ENCODE data around the gene DAP.
"Not testable (repeated sequence)": the region's sequence is repeated elsewhere in the genome, so short reads cannot be mapped to it uniquely, and the experiment has no call there.

Gene DAP

DNA sequence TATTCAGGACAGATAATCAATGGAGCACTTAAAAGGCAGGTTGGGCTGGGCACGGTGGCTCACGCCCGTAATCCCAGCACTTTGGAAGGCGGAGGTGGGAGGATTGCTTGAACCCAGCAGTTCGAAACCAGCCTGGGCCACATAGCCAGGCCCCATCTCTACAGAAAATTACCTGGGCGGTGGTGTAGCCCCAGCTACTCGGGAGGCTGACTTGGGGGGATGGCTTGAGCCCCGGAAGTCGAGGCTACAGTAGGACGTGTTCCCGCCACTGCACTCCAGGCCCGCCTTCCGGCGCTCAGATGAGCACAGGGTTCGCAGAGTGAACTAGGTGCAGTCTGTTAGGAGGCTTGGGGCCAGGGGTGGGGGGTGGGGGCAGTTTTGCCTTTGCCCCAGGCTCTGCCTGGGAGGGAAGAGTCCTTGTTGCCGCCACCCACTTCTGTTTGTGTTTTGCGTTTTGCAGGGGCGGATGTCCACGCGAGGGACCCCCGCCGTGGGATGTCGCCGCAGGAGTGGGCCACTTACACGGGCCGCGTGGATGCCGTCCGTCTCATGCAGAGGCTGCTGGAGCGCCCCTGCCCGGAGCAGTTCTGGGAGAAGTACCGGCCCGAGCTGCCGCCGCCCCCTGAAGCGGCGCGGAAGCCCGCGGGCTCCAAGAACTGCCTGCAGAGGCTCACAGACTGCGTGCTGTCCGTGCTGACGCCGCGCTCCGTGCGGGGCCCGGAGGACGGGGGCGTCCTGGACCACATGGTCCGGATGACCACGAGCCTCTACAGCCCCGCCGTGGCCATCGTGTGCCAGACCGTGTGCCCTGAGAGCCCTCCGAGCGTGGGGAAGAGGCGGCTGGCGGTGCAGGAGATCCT, 112.0 kb downstream of the DAP start:
- no peak for DNase-seq

GRCh38 chr5:10647640-10648039, 113.4 kb downstream of the DAP start:
- DNase-seq = no peak

- no peak for DNase-seq
Measured at GRCh38 chr5:10645671-10646070, 115.4 kb downstream of the DAP start.

- DNase-seq = no peak
Measured at GRCh38 chr5:10645146-10645545, 115.9 kb downstream of the DAP start.

GRCh38 chr5:10644192-10644591, 116.8 kb downstream of the DAP start:
- DNase-seq = no peak

- DNase-seq = no peak
Measured at GRCh38 chr5:10642367-10642766, 118.7 kb downstream of the DAP start.

DNA sequence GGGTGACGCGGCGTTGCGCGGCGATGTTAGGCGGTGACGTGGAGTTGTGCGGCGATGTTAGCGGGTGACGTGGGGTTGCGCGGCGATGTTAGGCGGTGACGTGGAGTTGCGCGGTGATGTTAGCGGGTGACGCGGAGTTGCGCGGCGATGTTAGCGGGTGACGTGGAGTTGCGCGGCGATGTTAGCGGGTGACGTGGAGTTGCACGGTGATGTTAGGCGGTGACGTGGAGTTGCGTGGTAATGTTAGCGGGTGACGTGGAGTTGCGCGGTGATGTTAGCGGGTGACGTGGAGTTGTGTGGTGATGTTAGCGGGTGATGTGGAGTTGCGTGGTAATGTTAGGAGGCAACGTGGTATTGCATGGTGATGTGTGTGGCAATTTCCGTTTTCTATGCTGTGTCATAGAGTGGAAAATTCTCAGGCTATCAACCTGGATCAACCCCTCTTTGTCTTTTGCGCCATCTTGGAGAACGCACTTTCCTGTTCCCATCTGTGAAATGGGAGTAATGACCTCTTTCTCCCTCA, 121.1 kb downstream of the DAP start:
- no peak for DNase-seq

DNA sequence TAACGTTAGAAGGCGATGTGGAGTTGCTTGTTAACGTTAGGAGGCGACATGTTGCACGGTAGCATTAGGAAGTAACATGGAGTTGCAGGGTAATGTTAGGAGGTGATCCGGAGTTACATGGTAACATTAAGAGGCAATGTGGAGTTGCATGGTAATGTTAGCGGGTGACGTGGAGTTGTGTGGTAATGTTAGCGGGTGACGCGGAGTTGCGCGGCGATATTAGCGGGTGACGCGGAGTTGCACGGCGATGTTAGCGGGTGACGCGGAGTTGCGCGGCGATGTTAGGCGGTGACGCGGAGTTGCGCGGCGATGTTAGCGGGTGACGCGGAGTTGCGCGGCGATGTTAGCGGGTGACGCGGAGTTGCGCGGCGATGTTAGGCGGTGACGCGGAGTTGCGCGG, 122.3 kb downstream of the DAP start:
- DNase-seq = not testable (repeated sequence)

GRCh38 chr5:10637944-10638343, 123.1 kb downstream of the DAP start:
- DNase-seq = no peak

DNA sequence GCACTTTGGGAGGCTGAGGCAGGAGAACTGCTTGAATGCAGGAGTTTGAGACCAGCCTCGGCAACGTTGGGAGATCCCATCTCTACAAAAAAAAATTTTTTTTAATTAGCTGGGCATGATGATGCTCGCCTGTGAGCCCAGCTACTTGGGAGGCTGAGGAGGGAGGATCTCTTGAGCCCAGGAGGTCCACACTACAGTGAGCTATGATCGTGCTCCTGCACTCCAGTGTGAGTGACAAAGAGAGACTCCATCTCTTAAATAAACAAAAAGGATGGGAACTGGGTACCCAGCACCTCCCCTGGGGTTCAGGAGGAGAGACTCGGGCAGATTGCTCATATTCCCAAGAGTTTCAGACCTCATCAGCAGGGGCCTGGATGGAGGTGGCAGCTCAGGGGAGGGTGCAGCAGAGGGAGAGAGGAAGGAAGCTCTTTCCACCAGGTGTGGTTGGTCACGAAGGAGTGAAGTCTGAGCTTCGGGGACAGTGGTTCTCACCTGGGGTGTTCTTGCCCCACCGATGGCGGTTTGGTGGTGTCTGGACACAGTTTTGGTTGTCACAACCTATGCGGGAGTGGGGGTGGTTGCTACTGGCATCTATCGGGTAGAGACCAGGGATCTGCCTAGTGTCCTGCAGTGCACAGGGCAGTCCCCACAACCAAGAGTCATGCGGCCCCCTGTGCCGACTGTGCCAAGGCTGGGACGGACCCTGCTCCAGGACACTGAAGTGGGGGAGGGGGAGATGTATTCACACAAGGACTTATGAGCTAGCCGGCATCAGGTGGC, 124.5 kb downstream of the DAP start:
- no peak for DNase-seq

DNA sequence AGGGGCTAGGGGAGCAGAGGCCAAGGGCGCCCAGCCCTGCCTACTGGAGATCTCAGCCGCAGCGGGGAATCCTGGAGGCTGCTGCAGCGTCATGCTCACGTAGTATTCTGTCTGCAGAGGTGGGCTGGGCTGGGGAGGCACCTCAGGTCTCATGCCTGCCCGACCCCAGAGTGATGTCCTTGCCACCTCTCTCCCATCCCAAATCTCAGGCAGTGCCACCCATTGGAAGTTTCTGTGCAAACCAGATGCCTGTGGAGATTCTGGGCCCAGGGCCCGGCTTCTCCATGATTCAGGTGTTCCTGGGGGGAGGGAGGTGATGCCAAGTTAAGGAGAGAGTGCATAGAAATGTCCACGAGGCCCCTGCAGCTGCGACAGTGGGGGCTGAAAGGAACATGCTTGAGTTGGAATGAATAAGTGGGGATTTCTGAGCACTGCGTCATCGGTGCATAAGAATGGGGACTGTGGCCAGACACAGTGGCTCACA, 125.1 kb downstream of the DAP start:
- no peak for DNase-seq

- DNase-seq = no peak
Measured at GRCh38 chr5:10635257-10635866, 125.7 kb downstream of the DAP start.

DNA sequence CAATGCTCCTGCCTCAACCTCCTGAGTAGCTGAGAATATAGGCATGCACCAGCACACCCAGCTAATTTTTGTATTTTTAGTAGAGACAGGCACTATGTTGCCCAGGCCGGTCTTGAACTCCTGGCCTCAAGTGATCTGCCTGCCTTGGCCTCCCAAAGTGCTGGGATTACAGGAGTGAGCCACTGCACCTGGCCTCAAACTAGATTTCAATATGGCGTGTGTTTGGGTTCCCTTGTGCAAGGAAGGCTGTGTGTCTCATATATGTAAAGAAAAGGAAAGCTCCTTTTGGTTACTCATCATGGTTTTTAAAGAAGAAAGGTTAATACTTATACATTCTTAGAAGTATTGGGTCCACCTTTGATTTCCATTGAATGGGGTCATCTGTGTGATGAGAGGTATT, 126.5 kb downstream of the DAP start:
- no peak for DNase-seq

GRCh38 chr5:10634050-10634449, 127.0 kb downstream of the DAP start:
- no peak for DNase-seq

DNA sequence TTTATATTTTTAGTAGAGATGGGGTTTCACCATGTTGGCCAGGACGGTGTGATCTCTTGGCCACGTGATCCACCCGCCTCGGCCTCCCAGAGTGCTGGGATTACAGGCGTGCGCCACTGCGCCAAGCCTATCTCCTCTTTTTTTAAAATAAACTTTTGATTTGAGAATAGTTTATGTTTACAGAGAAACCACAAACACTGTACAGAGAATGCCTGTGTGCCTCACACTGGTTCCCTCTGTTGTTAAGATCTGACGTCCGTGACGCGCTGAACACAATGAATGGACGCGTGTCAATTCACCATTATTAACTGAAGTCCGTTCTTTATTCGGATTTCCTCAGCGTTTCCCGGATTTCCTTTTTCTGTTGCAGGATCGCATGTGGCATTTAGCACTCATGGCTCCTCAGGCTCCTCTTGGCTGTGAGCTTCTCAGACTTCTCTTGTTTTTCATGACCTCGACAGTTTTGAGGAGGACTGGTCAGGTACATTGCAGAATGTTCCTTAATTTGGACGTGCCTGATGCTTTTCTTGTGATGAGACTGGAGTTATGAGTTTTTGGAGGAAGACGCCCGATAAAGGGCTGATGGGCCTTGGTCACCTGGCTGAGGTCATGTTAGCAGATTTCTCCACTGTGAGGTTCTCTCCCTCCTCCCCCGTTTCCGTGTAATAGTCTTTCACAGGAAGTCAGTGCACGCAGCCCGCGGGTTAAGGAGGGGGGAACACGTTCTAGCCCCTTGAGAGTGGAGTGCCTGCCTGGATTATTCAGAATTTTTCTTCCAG, 127.6 kb downstream of the DAP start:
- no peak for DNase-seq

DNA sequence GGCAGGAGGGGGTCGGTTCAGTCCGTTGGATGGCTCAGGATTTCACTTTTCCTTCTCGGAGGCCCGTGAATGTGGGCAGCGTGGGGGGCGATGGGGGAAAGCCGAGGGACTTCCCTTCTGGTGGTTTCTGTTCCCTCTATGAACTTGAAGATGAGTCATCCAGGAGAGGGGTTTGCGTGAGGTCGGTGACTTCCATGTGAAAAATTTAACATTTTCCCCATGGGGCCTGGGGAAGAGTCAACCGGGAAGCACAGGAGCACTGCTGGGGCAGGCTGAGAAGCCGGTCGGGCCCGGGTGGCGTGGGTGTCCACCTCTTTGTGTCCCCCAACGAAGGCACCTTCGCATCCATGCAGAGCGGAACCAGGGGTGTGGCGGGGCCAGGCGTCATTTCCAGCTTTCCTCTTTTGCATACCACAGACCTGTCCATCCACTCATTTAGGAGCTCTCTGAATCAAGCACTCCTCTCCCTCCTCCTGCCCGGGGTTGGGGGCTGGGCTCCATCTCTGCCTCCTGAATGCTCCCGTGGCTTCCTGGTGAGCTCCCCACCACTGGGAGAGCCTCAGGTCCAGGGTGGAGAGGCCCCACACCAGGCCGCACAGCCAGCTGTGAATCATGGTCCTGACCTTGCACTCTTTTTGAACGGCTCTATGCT, 128.8 kb downstream of the DAP start:
- DNase-seq = no peak

- DNase-seq = no peak
Measured at GRCh38 chr5:10631316-10631996, 129.6 kb downstream of the DAP start.

GRCh38 chr5:10630744-10631143, 130.3 kb downstream of the DAP start:
- DNase-seq = not testable (repeated sequence)

DNA sequence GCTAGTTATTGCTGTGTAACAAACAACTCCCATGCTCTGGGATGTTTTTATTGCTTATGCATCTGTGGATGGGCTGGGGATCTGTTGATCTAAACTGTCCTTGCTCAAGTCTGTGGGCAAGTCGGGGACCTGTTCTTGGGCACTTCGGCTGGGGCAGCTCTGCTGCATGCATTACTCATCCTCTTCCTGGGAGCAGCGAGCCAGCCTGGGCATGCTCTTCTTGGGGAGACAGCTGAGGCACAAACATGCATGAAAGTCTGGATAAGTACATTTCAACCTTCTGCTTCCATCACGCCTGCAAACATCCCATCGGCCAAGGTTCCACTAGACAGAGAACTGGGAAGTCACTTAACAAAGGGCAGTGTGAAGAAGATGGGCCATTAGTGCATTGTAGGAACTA, 130.9 kb downstream of the DAP start:
- no peak for DNase-seq

DNA sequence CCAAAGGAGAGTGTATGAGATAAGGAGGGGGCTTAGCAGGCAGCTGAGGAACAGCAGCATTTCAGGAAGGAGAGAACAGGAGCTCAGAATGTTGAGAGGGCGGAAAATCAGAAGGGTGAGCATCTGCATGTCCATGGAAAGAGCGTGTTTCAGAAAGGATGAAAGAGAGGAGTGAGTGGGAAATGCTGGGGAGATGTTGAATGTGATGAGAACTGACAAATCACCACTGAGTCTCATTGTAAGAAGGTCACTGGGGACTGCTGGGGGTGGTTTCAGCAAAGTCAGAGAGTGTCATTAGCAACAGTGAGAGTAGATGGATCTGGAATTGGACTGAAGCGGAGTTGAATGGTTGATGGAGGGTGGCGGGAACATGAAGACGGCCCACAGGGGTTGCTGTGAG, 131.4 kb downstream of the DAP start:
- DNase-seq = no peak

Measured in NCI-H187 treated with DMSO at 0.1 percent for 48 hours (cell line).